HepG2 (cell line): ENCODE measurements around the gene DNASE2B. TPM values are rescaled to one million over a fixed set of nuclear protein-coding genes. Genes with fewer than 3 reads are reported as not detected.

Source experiments
- ATAC-seq: fragments of 200-7000 bp; cut with Tn5 transposase; 3 replicates; pipeline ENCODE4 v1.9.1; 2020; ENCODE audit warnings: mild to moderate bottlenecking, moderate library complexity
- BruUV-seq: library from RNA; stranded (reverse); fragments of 400-500 nt; replicated peaks from 2 replicates; lab custom pipeline; 2021; lab: Mats Ljungman, UMichigan
- CTCF ChIA-PET: fragments of 300-600 bp; formaldehyde crosslinking; extraction: SDS; loops from one replicate; lab custom pipeline; 2021; ENCODE audit warnings: low total read pairs, inconsistent platforms, low intra/inter-chr PET ratio; lab: Yijun Ruan, JAX
- POLR2A ChIA-PET: fragments of 350-600 bp; sonication (Branson Sonifier 250); formaldehyde crosslinking; loops from one replicate; lab custom pipeline; 2020; ENCODE audit warnings: antibody characterized with exemption, inconsistent platforms; lab: Yijun Ruan, JAX
- DNase-seq: peaks from one replicate; pipeline ENCODE4 v3.0.0-alpha.2; 2015; ENCODE audit warnings: low spot score
- FAIRE-seq: peaks from 3 replicates; lab custom pipeline; 2011; peaks lifted over from hg19 to GRCh38; lab: Jason Lieb, UNC
- H2AFZ ChIP-seq: one replicate; pipeline ENCODE4 v1.6.1; 2011; ENCODE audit warnings: low read length, inconsistent platforms
- H3K27ac ChIP-seq: fragments of 300-600 bp; 3 replicates; pipeline ENCODE4 v1.8.0; 2011; ENCODE audit warnings: mixed run types, mild to moderate bottlenecking, mixed read lengths, low read length, inconsistent platforms; ENCODE audit not compliant: insufficient read depth; ENCODE audit errors: extremely low read length
- H3K27me3 ChIP-seq, 2 experiments: fragments of 200-600 bp in 1 of 2; 2 replicates in 1 of 2; 3 replicates in 1 of 2; pipeline versions ENCODE4 v1.6.0 to v1.8.0; 2011; ENCODE audit warnings: low read length in 2 of 2, mild to moderate bottlenecking in 2 of 2, moderate library complexity in 2 of 2, inconsistent platforms in 1 of 2; ENCODE audit not compliant: insufficient read depth in 2 of 2, control insufficient read depth in 1 of 2
- H3K36me3 ChIP-seq, 2 experiments: fragments of 200-600 bp in 1 of 2; replicated peaks in 1 of 2; 2 replicates in 1 of 2; 3 replicates in 1 of 2; pipeline versions ENCODE4 v1.5.1 to v1.8.0; 2011; ENCODE audit warnings: low read length in 2 of 2, inconsistent platforms in 1 of 2; ENCODE audit not compliant: insufficient read depth in 2 of 2, control insufficient read depth in 1 of 2
- H3K4me1 ChIP-seq: 2 replicates; pipeline ENCODE4 v1.5.1; 2012; ENCODE audit warnings: low read length, inconsistent platforms; ENCODE audit not compliant: insufficient read depth
- H3K4me2 ChIP-seq: 2 replicates; pipeline ENCODE4 v1.6.0; 2011; ENCODE audit warnings: low read depth, low read length, inconsistent platforms
- H3K4me3 ChIP-seq, 3 experiments: fragments of 200-600 bp in 1 of 3; sonication (generic), shearing (Covaris generic) in 1 of 3; replicated peaks in 1 of 3; 2 replicates each; pipeline ENCODE4 v1.5.1; 2011 to 2016; ENCODE audit warnings: low read length in 3 of 3, inconsistent platforms in 2 of 3, low read depth in 2 of 3, mild to moderate bottlenecking in 2 of 3, control low read depth in 1 of 3, mixed read lengths in 1 of 3; ENCODE audit not compliant: insufficient read depth in 1 of 3
- H3K79me2 ChIP-seq: one replicate; pipeline ENCODE4 v1.6.1; 2011; ENCODE audit warnings: low read length, inconsistent platforms; ENCODE audit not compliant: insufficient read depth
- H3K9ac ChIP-seq: 2 replicates; pipeline ENCODE4 v1.6.0; 2011; ENCODE audit warnings: mild to moderate bottlenecking, low read depth, low read length, inconsistent platforms; ENCODE audit not compliant: insufficient read depth
- H3K9me3 ChIP-seq: 2 replicates; pipeline ENCODE4 v1.5.1; 2012; ENCODE audit warnings: mild to moderate bottlenecking, low read length
- H4K20me1 ChIP-seq: 2 replicates; pipeline ENCODE4 v1.6.0; 2011; ENCODE audit warnings: inconsistent platforms, mild to moderate bottlenecking, low read length, moderate library complexity; ENCODE audit not compliant: insufficient read depth
- MED1 ChIP-seq: sonication (generic); formaldehyde crosslinking; IDR thresholded peaks from 2 replicates; pipeline ENCODE4 v1.4.0; 2020; ENCODE audit warnings: missing genetic modification reagents
- NR1H2 ChIP-seq: sonication (generic); formaldehyde crosslinking; IDR thresholded peaks from 2 replicates; pipeline ENCODE4 v1.8.1; 2022; ENCODE audit warnings: low read depth, missing genetic modification reagents, borderline replicate concordance
- XBP1 ChIP-seq: sonication (generic); formaldehyde crosslinking; IDR thresholded peaks from 2 replicates; pipeline ENCODE4 v1.5.0; 2020; ENCODE audit warnings: missing genetic modification reagents
- ZNF235 ChIP-seq: sonication (generic); formaldehyde crosslinking; IDR thresholded peaks from 2 replicates; pipeline ENCODE4 v1.8.1; 2023; ENCODE audit warnings: mild to moderate bottlenecking, missing genetic modification reagents, borderline replicate concordance
- ZNF556 ChIP-seq: sonication (generic); formaldehyde crosslinking; IDR thresholded peaks from 2 replicates; pipeline ENCODE4 v1.4.0; 2020; ENCODE audit warnings: mild to moderate bottlenecking, missing genetic modification reagents, borderline replicate concordance
- ZSCAN21 ChIP-seq: sonication (generic); formaldehyde crosslinking; IDR thresholded peaks from 2 replicates; pipeline ENCODE4 v1.8.0; 2022; ENCODE audit warnings: mild to moderate bottlenecking, missing genetic modification reagents, moderate library complexity, borderline replicate concordance
- WGBS: methylation state at CpG from one replicate; pipeline ENCODE4 v1.1.6; 2017; ENCODE audit warnings: low lambda C conversion rate; 5-methylcytosine and 5-hydroxymethylcytosine counted together
- in situ Hi-C: cut with HindIII; loops from 2 replicates; pipeline ENCODE4 v1.10.0; 2017; ENCODE audit warnings: low pct_unique_long_range_greater_than_20kb; ENCODE audit not compliant: extremely low pct_ligation_motif_present
- intact Hi-C: fragments of 100-400 bp; cut with micrococcal nuclease; formaldehyde crosslinking; loops from one replicate; pipeline ENCODE4 v1.10.0; 2022; ENCODE audit not compliant: unreplicated experiment
- polyA plus RNA-seq, 8 experiments: library from polyadenylated mRNA; depleted of rRNA in 3 of 8; stranded (reverse) in 7 of 8; unstranded in 1 of 8; fragments of >200 nt; fragmentation: Illumina TruSeq in 4 of 8; extraction: Trizol in 4 of 8; gene quantifications; 2 replicates each; pipeline versions ENCODE4 v1.2.1 to v1.2.3, GENCODE V29; 2011 to 2016; ENCODE audit warnings: low read depth in 4 of 8, missing spikeins in 1 of 8, mixed read lengths in 1 of 8; ENCODE audit not compliant: insufficient read depth in 1 of 8
- total RNA-seq, 5 experiments: library from RNA; depleted of rRNA; stranded (reverse); fragments of >200 nt; fragmentation: Illumina TruSeq; extraction: Trizol; gene quantifications; 2 replicates each; pipeline ENCODE4 v1.2.3, GENCODE V29; 2016; ENCODE audit warnings: low read depth in 1 of 5
- TF ChIP-seq, protein P1 (sequence below): IDR thresholded peaks from 2 replicates; pipeline ENCODE4 v1.6.1; 2016; ENCODE audit warnings: low read depth, missing genetic modification reagents, missing compliant biosample characterization
- TF ChIP-seq, protein P2 (sequence below): fragments of 450-650 bp; IDR thresholded peaks from 2 replicates; pipeline ENCODE4 v1.6.1; 2017; ENCODE audit warnings: mild to moderate bottlenecking
- TF ChIP-seq, protein P3 (sequence below): sonication (generic); formaldehyde crosslinking; IDR thresholded peaks from 2 replicates; pipeline ENCODE4 v1.4.0; 2020; ENCODE audit warnings: mild to moderate bottlenecking, missing genetic modification reagents, borderline replicate concordance

Gene DNASE2B
- total and polyA plus RNA-seq, 2 of the 13 experiments (the other 11 are each of a cell fraction or from before 2014, with no cell fraction given), result not detected

DNA sequence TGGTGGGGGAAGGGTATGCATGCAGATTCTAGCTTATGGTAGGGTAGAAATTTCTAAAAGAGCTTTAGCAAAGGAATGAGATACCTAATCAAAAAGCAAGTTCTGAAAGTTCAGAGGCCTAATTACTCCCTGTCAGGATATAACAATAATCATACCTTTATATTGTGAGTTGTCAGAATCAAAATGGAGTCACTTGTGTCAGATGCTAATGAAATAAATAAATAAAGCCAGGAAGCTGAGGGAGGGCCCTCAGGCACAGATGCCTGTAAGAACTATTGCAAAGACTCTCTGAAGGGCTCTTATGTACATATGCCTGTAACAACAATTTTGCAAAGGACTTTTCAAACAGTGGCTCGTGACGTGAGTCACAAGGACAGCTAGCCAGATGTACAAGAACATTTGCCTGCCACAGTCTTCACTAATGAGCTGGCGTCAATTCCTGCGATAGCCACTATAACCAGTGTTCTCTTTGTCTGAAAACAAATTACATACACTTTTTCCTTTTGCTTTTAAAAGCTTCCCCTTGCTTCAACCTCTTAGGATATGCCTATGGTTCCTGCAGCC is 27.4 kb upstream of the DNASE2B start:
- CTCF ChIA-PET, result no interaction called here
- H4K20me1 ChIP-seq, result no peaks in the 10 kb centered on the region
- no peak overlapping the region for H2AFZ ChIP-seq
- H3K4me2 ChIP-seq, result no peak overlapping the region
- POLR2A ChIA-PET, result no interaction called here
- no peaks in the 10 kb centered on the region for H3K36me3 ChIP-seq
- in situ Hi-C loops, result no loop called here
- ATAC-seq (no peak), DNase-seq (no peak), FAIRE-seq (no peak)
- no peak overlapping the region for H3K27ac ChIP-seq
- intact Hi-C loops, result no loop called here
- no TSS peak for BruUV-seq
- no peaks in the 10 kb centered on the region; a peak in 1 of 5 replicates for H3K27me3 ChIP-seq
- 0 out of 2 replicates have a peak, but pooled peaks cover 4% of the 10 kb centered on the region for H3K4me1 ChIP-seq
- WGBS, result 33% methylated on average over 3 of the region's 4 CpGs
- H3K4me3 ChIP-seq, result no peak overlapping the region
- H3K9ac ChIP-seq, result no peak overlapping the region
- no peaks in the 10 kb centered on the region for H3K9me3 ChIP-seq
- no peaks in the 10 kb centered on the region for H3K79me2 ChIP-seq
- TF ChIP-seq, protein P1, sequence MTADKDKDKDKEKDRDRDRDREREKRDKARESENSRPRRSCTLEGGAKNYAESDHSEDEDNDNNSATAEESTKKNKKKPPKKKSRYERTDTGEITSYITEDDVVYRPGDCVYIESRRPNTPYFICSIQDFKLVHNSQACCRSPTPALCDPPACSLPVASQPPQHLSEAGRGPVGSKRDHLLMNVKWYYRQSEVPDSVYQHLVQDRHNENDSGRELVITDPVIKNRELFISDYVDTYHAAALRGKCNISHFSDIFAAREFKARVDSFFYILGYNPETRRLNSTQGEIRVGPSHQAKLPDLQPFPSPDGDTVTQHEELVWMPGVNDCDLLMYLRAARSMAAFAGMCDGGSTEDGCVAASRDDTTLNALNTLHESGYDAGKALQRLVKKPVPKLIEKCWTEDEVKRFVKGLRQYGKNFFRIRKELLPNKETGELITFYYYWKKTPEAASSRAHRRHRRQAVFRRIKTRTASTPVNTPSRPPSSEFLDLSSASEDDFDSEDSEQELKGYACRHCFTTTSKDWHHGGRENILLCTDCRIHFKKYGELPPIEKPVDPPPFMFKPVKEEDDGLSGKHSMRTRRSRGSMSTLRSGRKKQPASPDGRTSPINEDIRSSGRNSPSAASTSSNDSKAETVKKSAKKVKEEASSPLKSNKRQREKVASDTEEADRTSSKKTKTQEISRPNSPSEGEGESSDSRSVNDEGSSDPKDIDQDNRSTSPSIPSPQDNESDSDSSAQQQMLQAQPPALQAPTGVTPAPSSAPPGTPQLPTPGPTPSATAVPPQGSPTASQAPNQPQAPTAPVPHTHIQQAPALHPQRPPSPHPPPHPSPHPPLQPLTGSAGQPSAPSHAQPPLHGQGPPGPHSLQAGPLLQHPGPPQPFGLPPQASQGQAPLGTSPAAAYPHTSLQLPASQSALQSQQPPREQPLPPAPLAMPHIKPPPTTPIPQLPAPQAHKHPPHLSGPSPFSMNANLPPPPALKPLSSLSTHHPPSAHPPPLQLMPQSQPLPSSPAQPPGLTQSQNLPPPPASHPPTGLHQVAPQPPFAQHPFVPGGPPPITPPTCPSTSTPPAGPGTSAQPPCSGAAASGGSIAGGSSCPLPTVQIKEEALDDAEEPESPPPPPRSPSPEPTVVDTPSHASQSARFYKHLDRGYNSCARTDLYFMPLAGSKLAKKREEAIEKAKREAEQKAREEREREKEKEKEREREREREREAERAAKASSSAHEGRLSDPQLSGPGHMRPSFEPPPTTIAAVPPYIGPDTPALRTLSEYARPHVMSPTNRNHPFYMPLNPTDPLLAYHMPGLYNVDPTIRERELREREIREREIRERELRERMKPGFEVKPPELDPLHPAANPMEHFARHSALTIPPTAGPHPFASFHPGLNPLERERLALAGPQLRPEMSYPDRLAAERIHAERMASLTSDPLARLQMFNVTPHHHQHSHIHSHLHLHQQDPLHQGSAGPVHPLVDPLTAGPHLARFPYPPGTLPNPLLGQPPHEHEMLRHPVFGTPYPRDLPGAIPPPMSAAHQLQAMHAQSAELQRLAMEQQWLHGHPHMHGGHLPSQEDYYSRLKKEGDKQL (CRISPR knock-in tag), result no peak
- TF ChIP-seq ZSCAN21 (CRISPR knock-in tag), result no peak
- TF ChIP-seq ZNF556 (CRISPR knock-in tag), result no peak
- no peak for TF ChIP-seq XBP1 (CRISPR knock-in tag)
- no peak for TF ChIP-seq MED1 (CRISPR knock-in tag)
- TF ChIP-seq ZNF235 (CRISPR knock-in tag), result no peak
- TF ChIP-seq NR1H2 (CRISPR knock-in tag), result no peak
- TF ChIP-seq, protein P2, sequence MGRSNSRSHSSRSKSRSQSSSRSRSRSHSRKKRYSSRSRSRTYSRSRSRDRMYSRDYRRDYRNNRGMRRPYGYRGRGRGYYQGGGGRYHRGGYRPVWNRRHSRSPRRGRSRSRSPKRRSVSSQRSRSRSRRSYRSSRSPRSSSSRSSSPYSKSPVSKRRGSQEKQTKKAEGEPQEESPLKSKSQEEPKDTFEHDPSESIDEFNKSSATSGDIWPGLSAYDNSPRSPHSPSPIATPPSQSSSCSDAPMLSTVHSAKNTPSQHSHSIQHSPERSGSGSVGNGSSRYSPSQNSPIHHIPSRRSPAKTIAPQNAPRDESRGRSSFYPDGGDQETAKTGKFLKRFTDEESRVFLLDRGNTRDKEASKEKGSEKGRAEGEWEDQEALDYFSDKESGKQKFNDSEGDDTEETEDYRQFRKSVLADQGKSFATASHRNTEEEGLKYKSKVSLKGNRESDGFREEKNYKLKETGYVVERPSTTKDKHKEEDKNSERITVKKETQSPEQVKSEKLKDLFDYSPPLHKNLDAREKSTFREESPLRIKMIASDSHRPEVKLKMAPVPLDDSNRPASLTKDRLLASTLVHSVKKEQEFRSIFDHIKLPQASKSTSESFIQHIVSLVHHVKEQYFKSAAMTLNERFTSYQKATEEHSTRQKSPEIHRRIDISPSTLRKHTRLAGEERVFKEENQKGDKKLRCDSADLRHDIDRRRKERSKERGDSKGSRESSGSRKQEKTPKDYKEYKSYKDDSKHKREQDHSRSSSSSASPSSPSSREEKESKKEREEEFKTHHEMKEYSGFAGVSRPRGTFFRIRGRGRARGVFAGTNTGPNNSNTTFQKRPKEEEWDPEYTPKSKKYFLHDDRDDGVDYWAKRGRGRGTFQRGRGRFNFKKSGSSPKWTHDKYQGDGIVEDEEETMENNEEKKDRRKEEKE, result no peak
- TF ChIP-seq, protein P3, sequence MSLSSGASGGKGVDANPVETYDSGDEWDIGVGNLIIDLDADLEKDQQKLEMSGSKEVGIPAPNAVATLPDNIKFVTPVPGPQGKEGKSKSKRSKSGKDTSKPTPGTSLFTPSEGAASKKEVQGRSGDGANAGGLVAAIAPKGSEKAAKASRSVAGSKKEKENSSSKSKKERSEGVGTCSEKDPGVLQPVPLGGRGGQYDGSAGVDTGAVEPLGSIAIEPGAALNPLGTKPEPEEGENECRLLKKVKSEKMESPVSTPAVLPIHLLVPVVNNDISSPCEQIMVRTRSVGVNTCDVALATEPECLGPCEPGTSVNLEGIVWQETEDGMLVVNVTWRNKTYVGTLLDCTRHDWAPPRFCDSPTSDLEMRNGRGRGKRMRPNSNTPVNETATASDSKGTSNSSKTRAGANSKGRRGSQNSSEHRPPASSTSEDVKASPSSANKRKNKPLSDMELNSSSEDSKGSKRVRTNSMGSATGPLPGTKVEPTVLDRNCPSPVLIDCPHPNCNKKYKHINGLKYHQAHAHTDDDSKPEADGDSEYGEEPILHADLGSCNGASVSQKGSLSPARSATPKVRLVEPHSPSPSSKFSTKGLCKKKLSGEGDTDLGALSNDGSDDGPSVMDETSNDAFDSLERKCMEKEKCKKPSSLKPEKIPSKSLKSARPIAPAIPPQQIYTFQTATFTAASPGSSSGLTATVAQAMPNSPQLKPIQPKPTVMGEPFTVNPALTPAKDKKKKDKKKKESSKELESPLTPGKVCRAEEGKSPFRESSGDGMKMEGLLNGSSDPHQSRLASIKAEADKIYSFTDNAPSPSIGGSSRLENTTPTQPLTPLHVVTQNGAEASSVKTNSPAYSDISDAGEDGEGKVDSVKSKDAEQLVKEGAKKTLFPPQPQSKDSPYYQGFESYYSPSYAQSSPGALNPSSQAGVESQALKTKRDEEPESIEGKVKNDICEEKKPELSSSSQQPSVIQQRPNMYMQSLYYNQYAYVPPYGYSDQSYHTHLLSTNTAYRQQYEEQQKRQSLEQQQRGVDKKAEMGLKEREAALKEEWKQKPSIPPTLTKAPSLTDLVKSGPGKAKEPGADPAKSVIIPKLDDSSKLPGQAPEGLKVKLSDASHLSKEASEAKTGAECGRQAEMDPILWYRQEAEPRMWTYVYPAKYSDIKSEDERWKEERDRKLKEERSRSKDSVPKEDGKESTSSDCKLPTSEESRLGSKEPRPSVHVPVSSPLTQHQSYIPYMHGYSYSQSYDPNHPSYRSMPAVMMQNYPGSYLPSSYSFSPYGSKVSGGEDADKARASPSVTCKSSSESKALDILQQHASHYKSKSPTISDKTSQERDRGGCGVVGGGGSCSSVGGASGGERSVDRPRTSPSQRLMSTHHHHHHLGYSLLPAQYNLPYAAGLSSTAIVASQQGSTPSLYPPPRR, result no peak
